Measurements from ENCODE around the gene ACSS1. TPM values are rescaled to one million over a fixed set of nuclear protein-coding genes. Genes with fewer than 3 reads are reported as not detected.

The ACSS1 gene
- total RNA-seq, 4 donors from 2014 or later, result 33.7 to 42.3 (median 38.4) TPM

GRCh38 chr20:24998631-24999445 is 59.1 kb downstream of the ACSS1 start:
- DNase-seq (ENCODE audit: low spot score in 2 of 2), result peak; percentile 15 to 83
- no peak overlapping the region for H3K4me3 ChIP-seq (ENCODE audit: low read depth, poor library complexity, severe bottlenecking)
- intact Hi-C loops (cut with DNase I; ENCODE audit: low total_unique reads), result loop anchor here (10.0 kb wide), 2 partner anchors 396 to 696 kb away; partner anchors contain the start of genes ABHD12 and ZNF337
- WGBS, 2 donors, result 80 to 86% methylated on average over 12 of the region's 12 CpGs
- no peak for TF ChIP-seq CTCF (IDR thresholded peaks at IDR 0.05)
- TF ChIP-seq POLR2A (IDR thresholded peaks at IDR 0.05), result no peak

GRCh38 chr20:24998121-24998520 is 59.8 kb downstream of the ACSS1 start:
- intact Hi-C loops (cut with DNase I; ENCODE audit: low total_unique reads), result loop anchor here (10.0 kb wide), 2 partner anchors 397 to 697 kb away; partner anchors contain the start of genes ABHD12 and ZNF337
- TF ChIP-seq POLR2A (IDR thresholded peaks at IDR 0.05) (no peak), CTCF (IDR thresholded peaks at IDR 0.05) (no peak)
- 57 to 66% methylated on average over 3 of the region's 3 CpGs for WGBS, 2 donors
- H3K4me3 ChIP-seq (ENCODE audit: low read depth, poor library complexity, severe bottlenecking), result no peak overlapping the region
- peak in 1 of 2 donors; percentile 70 for DNase-seq (ENCODE audit: low spot score in 2 of 2)

GRCh38 chr20:24996449-24997377 is 61.2 kb downstream of the ACSS1 start:
- DNase-seq (ENCODE audit: low spot score in 2 of 2), result peak in 1 of 2 donors; percentile 67
- no peak overlapping the region for H3K4me3 ChIP-seq (ENCODE audit: low read depth, poor library complexity, severe bottlenecking)
- TF ChIP-seq POLR2A (IDR thresholded peaks at IDR 0.05) (no peak), CTCF (IDR thresholded peaks at IDR 0.05) (no peak)
- intact Hi-C loops (cut with DNase I; ENCODE audit: low total_unique reads), result loop anchor here (10.0 kb wide), 2 partner anchors 398 to 698 kb away; partner anchors contain the start of genes ABHD12 and ZNF337
- WGBS, 2 donors, result 73 to 74% methylated on average over 9 of the region's 9 CpGs

- DNase-seq (ENCODE audit: low spot score in 2 of 2), result peak in 1 of 2 donors; percentile 72
- H3K4me3 ChIP-seq (ENCODE audit: low read depth, poor library complexity, severe bottlenecking), result no peak overlapping the region
- intact Hi-C loops (cut with DNase I; ENCODE audit: low total_unique reads), result loop anchor here (2.0 to 10.0 kb wide), 3 partner anchors 69 to 699 kb away; partner anchors contain the start of genes ABHD12 and ZNF337
- TF ChIP-seq CTCF (IDR thresholded peaks at IDR 0.05), result no peak
- TF ChIP-seq POLR2A (IDR thresholded peaks at IDR 0.05), result no peak
- 72 to 75% methylated on average over 9 of the region's 9 CpGs for WGBS, 2 donors
These were observed 62.0 kb downstream of the ACSS1 start for GRCh38 chr20:24995741-24996448.
